ENCODE measurements around the gene ARID3C. TPM values are rescaled to one million over a fixed set of nuclear protein-coding genes. Genes with fewer than 3 reads are reported as not detected.

Gene ARID3C
- polyA plus RNA-seq, 1 of the 3 experiments (the other 2 are of a cell fraction): 0.08 TPM

DNA sequence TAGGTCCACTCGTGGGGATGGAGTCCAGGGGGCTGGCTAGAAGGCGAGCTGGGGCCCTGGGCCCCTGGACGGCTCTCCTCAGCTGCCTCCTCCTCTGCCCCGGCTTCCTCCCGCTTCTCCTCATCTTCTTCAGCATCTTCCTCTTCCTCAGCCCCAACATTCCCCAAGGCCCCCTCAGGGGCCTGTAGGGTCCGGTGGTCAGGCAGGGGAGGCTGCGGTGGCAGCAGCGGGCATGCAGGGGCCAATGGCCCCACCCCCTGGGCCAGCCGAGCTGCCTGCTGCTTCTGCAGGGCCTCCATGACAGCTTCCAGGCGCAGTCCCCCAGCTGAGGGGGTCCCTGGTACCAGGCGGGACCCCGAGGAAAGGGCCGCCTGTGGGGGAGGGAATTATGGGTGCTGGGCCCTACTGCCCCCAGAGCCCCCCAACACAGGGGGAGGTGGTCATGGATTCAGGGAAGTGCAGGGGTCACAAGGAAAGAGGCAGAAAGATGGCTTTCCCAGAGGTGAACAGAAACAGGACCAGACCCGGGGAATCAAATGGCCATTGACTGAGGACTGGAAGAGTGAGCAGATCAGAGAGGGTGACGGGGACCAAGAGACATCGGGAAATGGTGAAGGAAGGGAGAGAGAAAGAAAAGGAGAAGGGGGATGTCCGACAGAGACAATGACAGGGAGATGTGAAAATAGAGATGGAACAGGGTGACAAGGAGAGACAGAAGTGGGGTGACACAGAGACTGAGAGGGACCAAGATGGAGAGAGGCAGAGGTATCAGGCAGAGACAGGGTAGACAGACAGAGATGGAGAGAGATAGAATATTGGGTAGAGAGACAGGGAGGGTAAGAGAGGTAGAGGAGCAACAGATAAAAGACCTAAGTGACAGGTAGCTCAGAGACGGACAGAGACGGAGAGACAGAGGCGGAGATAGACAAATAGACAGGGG lies 880 bp downstream of the ARID3C start:
- no peak for DNase-seq
- Histone ChIP-seq H2AFZ (ENCODE audit: low read depth) (0 out of 2 replicates have a peak overlapping the region, but pooled peaks have one; percentile 35), H3K9me2 (no peaks in the 10 kb centered on the region), H3K79me2 (ENCODE audit: insufficient read depth) (no peaks in the 10 kb centered on the region), H3K4me2 (peak overlapping the region; percentile 78; the same call in 1 of the 2 replicates), H4K20me1 (ENCODE audit: insufficient read depth) (no peaks in the 10 kb centered on the region), H3K27ac (ENCODE audit: low read depth in 2 of 2, low read length in 1 of 2) (no peak overlapping the region), H3K9ac (no peak overlapping the region), H3K27me3 (ENCODE audit: insufficient read depth) (peaks cover 21% of the 10 kb centered on the region; the same call in 1 of the 2 replicates), H3K36me3 (replicated peaks in 1 of 2; ENCODE audit: control insufficient read depth in 1 of 2, insufficient read depth in 2 of 2, low read length in 1 of 2) (no peaks in the 10 kb centered on the region), H3K4me3 (ENCODE audit: low read depth in 2 of 2, low read length in 1 of 2) (peak overlapping the region; percentile 44 to 52; a peak in 2 of 4 replicates), H3F3A (replicated peaks; ENCODE audit: insufficient read depth) (no peaks in the 10 kb centered on the region), H3K4me1 (ENCODE audit: control insufficient read depth in 1 of 2, insufficient read depth in 2 of 2, low read depth in 1 of 2, low read length in 1 of 2) (peaks cover 0 to 8% of the 10 kb centered on the region in 2 experiments; a peak in 1 of 4 replicates), H3K9me3 (no peaks in the 10 kb centered on the region)
- ChIA-PET CTCF (interaction anchor here (0.6 to 12.3 kb wide), 4 partner anchors 13 to 75 kb away, joined by 3 to 256 read pairs (median 3); partner anchors contain the start of gene RPP25L), POLR2A (no interaction called here)
- whole genome bisulfite sequencing (ENCODE audit: low lambda C conversion rate): 55% methylated on average over 18 of the region's 20 CpGs
- TF ChIP-seq MXI1 (IDR thresholded peaks at IDR 0.05; ENCODE audit: low read depth, low read length): no peak
- TF ChIP-seq, protein P1, sequence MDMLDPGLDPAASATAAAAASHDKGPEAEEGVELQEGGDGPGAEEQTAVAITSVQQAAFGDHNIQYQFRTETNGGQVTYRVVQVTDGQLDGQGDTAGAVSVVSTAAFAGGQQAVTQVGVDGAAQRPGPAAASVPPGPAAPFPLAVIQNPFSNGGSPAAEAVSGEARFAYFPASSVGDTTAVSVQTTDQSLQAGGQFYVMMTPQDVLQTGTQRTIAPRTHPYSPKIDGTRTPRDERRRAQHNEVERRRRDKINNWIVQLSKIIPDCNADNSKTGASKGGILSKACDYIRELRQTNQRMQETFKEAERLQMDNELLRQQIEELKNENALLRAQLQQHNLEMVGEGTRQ (IDR thresholded peaks at IDR 0.05; ENCODE audit: borderline replicate concordance, low read depth, low read length): no peak
- TF ChIP-seq GATA2 (CRISPR knock-in tag; IDR thresholded peaks at IDR 0.05): no peak
- TF ChIP-seq NRF1 (IDR thresholded peaks at IDR 0.05; ENCODE audit: low read depth, low read length): no peak
- TF ChIP-seq TEAD4 (IDR thresholded peaks at IDR 0.05; ENCODE audit: borderline replicate concordance, insufficient read depth): no peak
- no peak for TF ChIP-seq MEF2A (IDR thresholded peaks at IDR 0.05; ENCODE audit: borderline replicate concordance, low read depth)
- TF ChIP-seq, protein P2, sequence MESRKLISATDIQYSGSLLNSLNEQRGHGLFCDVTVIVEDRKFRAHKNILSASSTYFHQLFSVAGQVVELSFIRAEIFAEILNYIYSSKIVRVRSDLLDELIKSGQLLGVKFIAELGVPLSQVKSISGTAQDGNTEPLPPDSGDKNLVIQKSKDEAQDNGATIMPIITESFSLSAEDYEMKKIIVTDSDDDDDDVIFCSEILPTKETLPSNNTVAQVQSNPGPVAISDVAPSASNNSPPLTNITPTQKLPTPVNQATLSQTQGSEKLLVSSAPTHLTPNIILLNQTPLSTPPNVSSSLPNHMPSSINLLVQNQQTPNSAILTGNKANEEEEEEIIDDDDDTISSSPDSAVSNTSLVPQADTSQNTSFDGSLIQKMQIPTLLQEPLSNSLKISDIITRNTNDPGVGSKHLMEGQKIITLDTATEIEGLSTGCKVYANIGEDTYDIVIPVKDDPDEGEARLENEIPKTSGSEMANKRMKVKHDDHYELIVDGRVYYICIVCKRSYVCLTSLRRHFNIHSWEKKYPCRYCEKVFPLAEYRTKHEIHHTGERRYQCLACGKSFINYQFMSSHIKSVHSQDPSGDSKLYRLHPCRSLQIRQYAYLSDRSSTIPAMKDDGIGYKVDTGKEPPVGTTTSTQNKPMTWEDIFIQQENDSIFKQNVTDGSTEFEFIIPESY (IDR thresholded peaks at IDR 0.05; ENCODE audit: borderline replicate concordance, low read depth): no peak
- TF ChIP-seq, protein P3, sequence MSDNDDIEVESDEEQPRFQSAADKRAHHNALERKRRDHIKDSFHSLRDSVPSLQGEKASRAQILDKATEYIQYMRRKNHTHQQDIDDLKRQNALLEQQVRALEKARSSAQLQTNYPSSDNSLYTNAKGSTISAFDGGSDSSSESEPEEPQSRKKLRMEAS (IDR thresholded peaks at IDR 0.05; ENCODE audit: low read depth): no peak
- TF ChIP-seq EP300 (IDR thresholded peaks at IDR 0.05; ENCODE audit: borderline replicate concordance in 1 of 2, low read depth in 1 of 2, low read length in 1 of 2): no peak
- TF ChIP-seq, protein P4, sequence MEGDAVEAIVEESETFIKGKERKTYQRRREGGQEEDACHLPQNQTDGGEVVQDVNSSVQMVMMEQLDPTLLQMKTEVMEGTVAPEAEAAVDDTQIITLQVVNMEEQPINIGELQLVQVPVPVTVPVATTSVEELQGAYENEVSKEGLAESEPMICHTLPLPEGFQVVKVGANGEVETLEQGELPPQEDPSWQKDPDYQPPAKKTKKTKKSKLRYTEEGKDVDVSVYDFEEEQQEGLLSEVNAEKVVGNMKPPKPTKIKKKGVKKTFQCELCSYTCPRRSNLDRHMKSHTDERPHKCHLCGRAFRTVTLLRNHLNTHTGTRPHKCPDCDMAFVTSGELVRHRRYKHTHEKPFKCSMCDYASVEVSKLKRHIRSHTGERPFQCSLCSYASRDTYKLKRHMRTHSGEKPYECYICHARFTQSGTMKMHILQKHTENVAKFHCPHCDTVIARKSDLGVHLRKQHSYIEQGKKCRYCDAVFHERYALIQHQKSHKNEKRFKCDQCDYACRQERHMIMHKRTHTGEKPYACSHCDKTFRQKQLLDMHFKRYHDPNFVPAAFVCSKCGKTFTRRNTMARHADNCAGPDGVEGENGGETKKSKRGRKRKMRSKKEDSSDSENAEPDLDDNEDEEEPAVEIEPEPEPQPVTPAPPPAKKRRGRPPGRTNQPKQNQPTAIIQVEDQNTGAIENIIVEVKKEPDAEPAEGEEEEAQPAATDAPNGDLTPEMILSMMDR (IDR thresholded peaks at IDR 0.05): no peak
- no peak for TF ChIP-seq EZH2phosphoT487 (IDR thresholded peaks at IDR 0.05; ENCODE audit: borderline replicate concordance, low read depth)
